ENCODE results near the gene INAFM2.

Gene INAFM2

GRCh38 chr15:40345225-40345866 lies 21.9 kb downstream of the INAFM2 start:
- no peak for DNase-seq

DNA sequence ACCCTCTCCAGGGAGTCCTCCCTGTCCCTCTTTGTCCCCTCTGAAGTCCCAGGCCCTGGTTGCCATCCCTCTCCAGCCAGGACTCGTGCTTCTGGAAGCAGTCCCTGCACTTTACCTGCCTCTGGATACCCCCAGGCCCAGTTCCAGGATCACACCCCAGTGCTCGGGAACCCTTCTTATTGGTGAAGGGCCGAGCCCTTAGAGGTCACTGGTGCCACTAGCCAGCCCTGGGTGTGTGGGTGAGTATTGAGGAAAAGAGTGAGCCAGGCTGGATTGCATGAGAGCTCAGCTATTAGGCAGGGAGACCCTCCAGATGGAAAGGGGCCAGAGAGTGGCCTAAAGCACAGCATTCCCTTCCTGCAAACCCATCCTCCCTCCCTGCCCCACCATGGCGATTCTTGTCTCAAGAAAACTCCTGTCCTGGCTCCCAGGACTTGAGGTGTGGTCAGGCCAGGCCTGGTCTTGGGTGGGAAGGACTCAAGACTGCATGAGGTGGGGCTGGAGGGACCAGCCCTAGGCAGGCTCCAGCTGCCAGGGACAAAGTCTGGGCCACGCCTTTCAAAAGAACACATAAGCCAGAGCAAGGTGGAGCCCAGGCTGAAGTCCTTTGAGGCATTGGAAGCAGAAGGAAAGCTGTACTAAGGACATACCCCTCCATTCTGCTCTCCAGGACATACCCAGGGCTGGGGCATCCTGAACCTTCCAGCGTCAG lies 22.5 kb downstream of the INAFM2 start:
- DNase-seq, result no peak

DNA sequence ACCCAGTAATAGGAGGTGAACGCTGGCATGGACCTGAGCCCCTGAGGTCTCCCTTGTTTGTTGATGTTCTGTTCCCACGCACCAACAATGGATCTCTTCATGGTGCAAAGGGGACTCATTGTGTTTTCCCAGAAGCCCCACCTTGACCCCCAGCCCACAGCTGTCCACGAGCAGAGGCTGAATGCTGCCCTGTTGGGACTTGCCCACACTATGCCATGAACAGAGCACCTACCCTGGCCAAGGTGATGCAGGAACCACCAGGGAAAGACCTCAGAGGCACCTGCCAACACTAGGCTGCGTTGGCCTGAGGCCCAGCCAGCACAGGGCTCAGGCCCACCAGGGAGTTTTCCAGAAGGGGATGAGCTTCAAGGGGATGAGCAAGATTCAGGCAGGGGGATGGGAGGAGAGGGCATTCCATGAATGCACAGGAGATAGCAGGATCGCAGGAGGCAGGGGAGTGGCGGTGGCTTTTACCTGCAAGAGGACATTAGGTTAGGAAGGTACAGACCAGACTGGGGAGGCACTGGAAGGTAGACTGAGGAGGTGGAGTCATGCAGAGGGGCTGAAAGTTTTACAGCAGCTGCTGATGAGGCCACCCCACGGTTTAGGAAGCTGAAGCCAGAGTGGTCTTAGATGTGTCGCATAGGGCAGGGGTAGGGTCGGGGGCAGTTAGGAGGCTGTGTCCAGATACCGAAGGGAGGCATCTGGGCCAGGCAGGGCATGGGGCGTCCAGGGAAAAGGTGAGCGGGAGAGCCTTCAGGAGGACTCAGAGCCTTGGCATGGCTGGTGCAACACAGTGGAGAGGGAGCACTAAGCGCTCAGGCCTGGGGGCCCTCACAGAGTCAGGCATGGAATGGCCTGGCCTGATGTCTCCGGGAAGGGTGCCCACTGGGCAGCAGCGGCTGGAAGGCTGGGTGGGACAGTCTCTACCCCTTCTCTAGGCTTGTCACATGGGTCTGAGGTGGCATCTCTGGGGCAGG lies 23.4 kb downstream of the INAFM2 start:
- DNase-seq, result no peak

DNA sequence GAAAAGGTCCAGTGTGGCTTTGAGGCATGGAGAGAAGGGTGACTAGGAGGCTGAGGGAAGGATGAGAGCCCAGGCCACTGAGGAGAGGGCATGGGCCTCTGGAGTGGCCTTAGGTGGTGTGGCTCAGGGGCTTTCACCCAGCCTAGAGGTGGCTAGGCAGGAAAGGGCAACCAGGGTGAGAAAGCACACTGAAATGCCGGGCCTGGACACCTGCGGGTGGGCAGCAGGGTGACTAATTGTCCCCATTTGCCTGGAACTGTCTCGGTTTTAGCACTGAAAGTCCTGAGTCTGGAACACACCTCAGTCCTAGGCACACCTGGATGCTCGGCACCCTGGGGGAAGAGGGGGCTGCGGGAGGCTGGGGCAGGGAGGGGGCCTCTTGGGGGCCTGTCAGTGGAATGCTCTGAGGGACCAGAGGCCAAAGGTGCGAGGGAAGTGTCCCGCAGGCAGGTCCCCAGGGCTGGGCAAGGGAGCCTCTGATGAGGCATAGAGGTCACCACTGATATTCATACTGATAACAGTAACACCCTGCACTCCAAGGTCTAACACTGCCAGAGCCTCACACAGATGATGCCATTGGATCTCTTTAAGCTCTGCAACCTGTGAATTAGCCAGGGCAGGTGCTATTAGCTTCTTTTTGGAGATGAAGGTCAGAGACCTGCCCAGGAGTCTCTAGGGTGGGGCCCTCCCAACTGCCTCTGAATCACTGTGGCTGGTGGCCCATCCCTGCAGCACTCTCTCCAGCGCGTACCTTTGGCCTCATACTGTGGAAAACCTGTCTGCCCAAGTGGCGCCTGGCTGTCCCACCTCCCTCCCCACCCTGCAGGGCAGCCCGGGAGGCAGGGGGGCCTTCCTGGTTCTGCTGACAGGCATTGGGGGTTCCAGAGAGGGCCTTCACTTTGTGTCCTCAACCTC lies 24.3 kb downstream of the INAFM2 start:
- no peak for DNase-seq

DNA sequence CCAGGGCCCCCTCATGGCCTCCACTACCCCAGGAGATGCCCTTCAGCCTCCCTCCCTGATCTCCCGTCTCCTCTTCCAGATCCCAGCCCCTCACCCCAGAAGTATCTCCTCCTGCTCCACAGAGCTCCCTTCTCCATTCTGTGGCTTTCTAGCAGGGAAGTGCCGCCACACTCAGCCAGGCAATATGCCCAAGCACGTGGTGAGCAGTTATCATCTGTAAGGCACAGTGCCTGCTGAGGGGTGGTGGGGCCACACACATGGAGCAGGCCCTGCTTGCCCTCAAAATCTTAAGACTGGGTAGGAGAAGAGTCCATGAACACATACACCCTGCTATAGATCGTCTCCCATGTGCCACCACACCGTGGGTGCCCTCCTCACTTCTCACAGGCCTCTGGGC lies 25.0 kb downstream of the INAFM2 start:
- DNase-seq, result no peak

DNA sequence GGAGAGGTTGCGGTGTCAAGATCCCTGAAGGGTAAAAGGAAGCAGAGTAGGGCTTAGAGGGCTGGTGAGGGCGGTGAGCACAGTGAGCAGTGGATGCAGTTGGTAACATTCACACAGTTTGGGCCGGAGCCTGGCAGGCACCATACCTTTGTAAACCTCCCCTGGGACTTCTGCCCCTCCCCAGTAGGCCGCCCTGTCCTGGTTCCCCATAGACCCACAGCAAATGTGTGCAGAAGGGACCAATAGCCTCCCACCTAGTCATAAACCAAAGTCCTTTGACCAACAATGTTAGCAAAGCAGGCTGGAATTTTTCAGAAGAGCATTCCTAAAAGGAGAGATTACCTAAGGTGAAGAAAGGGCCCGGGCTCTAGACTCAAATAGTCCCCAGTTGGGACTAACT lies 25.7 kb downstream of the INAFM2 start:
- DNase-seq, result no peak

DNA sequence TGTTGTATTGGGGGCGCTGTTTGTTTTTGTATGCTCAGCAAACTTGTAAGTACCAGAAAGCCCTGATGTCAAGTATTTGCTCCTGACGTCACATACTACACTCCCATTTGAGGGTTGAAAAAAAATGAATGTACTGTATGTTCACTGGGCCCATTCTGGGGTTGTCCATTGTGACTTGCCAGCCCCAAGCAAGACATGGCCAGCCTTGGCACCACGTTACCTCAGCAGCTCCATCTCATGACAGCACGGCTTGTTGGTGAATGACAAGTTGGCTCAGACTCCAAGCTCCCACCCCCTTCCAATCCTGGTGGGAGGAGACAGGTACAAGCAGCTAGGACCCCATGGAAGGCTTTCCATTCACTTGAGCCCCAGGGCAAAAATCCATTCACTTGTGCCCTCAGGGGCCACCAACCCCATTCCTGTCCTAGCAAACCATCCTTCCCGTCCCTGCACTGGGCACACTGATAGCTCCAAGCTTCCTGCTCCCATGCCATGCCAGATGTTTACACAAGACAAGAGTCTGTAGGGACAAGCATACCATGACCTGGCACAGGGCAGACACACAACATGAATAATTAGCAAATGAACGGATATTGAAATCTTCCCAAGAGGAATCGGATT lies 28.9 kb downstream of the INAFM2 start:
- no peak for DNase-seq

GRCh38 chr15:40353697-40354096 lies 30.2 kb downstream of the INAFM2 start:
- DNase-seq, result no peak

- no peak for DNase-seq
Measured at GRCh38 chr15:40354408-40355171, 31.1 kb downstream of the INAFM2 start.

- no peak for DNase-seq
Measured at GRCh38 chr15:40355976-40356585, 32.6 kb downstream of the INAFM2 start.

- no peak for DNase-seq
Measured at GRCh38 chr15:40357246-40357645, 33.8 kb downstream of the INAFM2 start.

DNA sequence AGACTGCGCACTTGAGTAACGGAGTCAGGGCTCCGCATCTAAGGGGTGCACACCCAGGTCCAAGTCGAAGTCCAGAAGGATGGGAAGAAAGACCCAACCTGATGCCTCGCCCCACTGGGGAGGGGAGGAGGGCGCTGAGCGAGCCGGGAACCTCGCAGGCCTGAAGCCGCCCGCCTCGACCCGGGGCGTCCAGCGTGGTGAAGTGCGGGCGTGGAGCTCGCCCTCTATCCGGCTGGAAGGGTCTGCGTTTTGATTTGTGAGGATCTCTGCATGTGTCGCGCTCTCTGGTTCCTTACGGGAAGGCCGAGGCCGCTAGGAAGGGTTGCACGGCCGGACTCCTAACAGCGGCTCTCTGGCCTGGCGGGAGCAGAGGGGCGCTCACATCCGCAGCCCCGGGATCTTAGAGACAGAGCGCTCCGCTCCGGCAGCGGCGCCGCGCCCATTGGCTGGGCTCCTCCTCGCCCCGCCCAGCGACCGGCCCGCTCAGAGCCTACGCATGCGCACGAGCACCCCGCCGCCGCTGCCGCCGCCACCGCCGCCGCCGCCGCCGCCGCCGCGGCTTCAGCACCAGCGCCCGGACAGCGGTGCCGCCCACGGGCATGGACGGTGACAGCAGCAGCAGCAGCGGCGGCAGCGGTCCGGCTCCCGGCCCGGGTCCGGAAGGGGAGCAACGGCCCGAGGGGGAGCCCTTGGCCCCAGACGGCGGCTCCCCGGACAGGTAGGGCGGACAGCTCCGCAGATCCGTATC lies 34.4 kb downstream of the INAFM2 start, which contains the start of gene DISP2:
TSS of gene DISP2 (plus strand) at position 497 of the 748 bp plus-strand sequence. CDS start at position 600, 103 bp downstream.
- peak; percentile 67 to 72 for DNase-seq

- no peak for DNase-seq
Measured at GRCh38 chr15:40358471-40359353, 35.2 kb downstream of the INAFM2 start.

GRCh38 chr15:40360015-40360414 lies 36.5 kb downstream of the INAFM2 start:
- no peak for DNase-seq

DNA sequence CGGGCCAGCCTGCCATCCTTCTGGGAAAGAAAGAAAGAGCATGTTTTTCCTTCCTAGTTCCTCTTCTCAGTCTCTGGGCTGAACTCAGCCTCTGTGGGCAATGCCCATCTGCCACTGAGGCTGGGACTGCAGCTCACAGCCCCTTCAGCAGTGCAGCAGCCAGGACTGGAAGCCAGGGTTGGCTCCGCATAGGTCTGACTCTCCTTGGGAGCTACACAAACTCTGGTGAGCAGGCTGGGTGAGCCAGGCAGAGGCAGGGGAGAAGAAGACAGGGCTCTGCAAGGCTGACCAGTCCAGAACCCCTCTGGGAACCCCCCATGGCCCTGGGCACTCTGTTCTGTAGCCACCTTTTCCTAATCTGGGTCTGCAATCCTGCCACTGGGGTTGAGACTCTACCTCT lies 38.1 kb downstream of the INAFM2 start:
- no peak for DNase-seq

- no peak for DNase-seq
Measured at GRCh38 chr15:40363611-40364010, 40.1 kb downstream of the INAFM2 start.

GRCh38 chr15:40364251-40364650 lies 40.8 kb downstream of the INAFM2 start:
- no peak for DNase-seq

- DNase-seq, result no peak
Measured at GRCh38 chr15:40365016-40365415, 41.5 kb downstream of the INAFM2 start.

All from NCI-H1930 (cell line).